GM23338 (cell line): Measurements from ENCODE around the gene KTI12. TPM values are rescaled to one million over a fixed set of nuclear protein-coding genes. Genes with fewer than 3 reads are reported as not detected.

ENCODE experiments used
- ATAC-seq: fragments of 200-7000 bp; cut with Tn5 transposase; 3 replicates; pipeline ENCODE4 v1.9.1; 2020
- DNase-seq: peaks from one replicate; pipeline ENCODE4 v3.0.0-alpha.2; 2015; ENCODE audit warnings: low spot score
- H2AFZ ChIP-seq: fragments of 200-600 bp; sonication (generic); 2 replicates; pipeline ENCODE4 v1.8.0; 2016; ENCODE audit warnings: antibody characterized with exemption, mild to moderate bottlenecking, moderate library complexity
- H3F3A ChIP-seq: fragments of 200-600 bp; sonication (generic); replicated peaks from 2 replicates; pipeline ENCODE4 v1.8.0; 2017; ENCODE audit warnings: antibody characterized with exemption, mixed run types, low read depth
- H3K27ac ChIP-seq: fragments of 200-600 bp; sonication (generic); 2 replicates; pipeline ENCODE4 v1.6.1; 2016; ENCODE audit warnings: low read depth
- H3K27me3 ChIP-seq: fragments of 200-600 bp; sonication (generic); 2 replicates; pipeline ENCODE4 v1.8.0; 2016; ENCODE audit warnings: mild to moderate bottlenecking, mixed run types, moderate library complexity; ENCODE audit not compliant: insufficient read depth
- H3K36me3 ChIP-seq: fragments of 200-600 bp; sonication (generic); 2 replicates; pipeline ENCODE4 v1.8.0; 2016; ENCODE audit warnings: mild to moderate bottlenecking; ENCODE audit not compliant: insufficient read depth
- H3K4me1 ChIP-seq: fragments of 200-600 bp; sonication (generic); 2 replicates; pipeline ENCODE4 v1.8.0; 2016; ENCODE audit warnings: mild to moderate bottlenecking, moderate library complexity; ENCODE audit not compliant: insufficient read depth
- H3K4me2 ChIP-seq: fragments of 200-600 bp; sonication (generic); 2 replicates; pipeline ENCODE4 v1.7.1; 2017; ENCODE audit warnings: mixed run types
- H3K4me3 ChIP-seq: fragments of 200-600 bp; sonication (generic); 2 replicates; pipeline ENCODE4 v1.6.1; 2016; ENCODE audit warnings: mixed run types
- H3K79me2 ChIP-seq: fragments of 200-600 bp; sonication (generic); replicated peaks from 2 replicates; pipeline ENCODE4 v1.8.0; 2017; ENCODE audit warnings: mild to moderate bottlenecking; ENCODE audit not compliant: insufficient read depth
- H3K9me2 ChIP-seq: fragments of 200-600 bp; sonication (generic); 2 replicates; pipeline ENCODE4 v1.8.0; 2017; ENCODE audit not compliant: insufficient read depth
- H4K20me1 ChIP-seq: fragments of 200-600 bp; sonication (generic); replicated peaks from 2 replicates; pipeline ENCODE4 v1.8.0; 2017; ENCODE audit warnings: mild to moderate bottlenecking; ENCODE audit not compliant: insufficient read depth
- H3K27ac Mint-ChIP-seq: 2 replicates; pipeline ENCODE4 v1.8.0; 2020; ENCODE audit warnings: inconsistent platforms, mild to moderate bottlenecking, moderate library complexity, mixed read lengths
- H3K27me3 Mint-ChIP-seq: 3 replicates; pipeline ENCODE4 v1.8.0; 2022; ENCODE audit warnings: low read depth, mild to moderate bottlenecking, moderate library complexity, mixed read lengths, inconsistent platforms; ENCODE audit not compliant: insufficient read depth, poor library complexity
- H3K36me3 Mint-ChIP-seq: 3 replicates; pipeline ENCODE4 v1.8.0; 2021; ENCODE audit warnings: low read depth, mild to moderate bottlenecking, inconsistent platforms, moderate library complexity, mixed read lengths
- H3K4me1 Mint-ChIP-seq: 3 replicates; pipeline ENCODE4 v1.8.0; 2020; ENCODE audit warnings: mild to moderate bottlenecking, inconsistent platforms, mixed read lengths
- H3K4me3 Mint-ChIP-seq: 3 replicates; pipeline ENCODE4 v1.8.0; 2021; ENCODE audit warnings: moderate library complexity, mild to moderate bottlenecking, inconsistent platforms, mixed read lengths
- H3K9me3 Mint-ChIP-seq: 3 replicates; pipeline ENCODE4 v1.8.0; 2020; ENCODE audit warnings: moderate library complexity, mild to moderate bottlenecking, inconsistent platforms, mixed read lengths
- CREB1 ChIP-seq: fragments of 250-450 bp; sonication (Bioruptor Pico); IDR thresholded peaks from 2 replicates; pipeline ENCODE4 v1.5.0; 2020; ENCODE audit warnings: low read depth, mild to moderate bottlenecking, moderate library complexity
- EZH2phosphoT487 ChIP-seq: fragments of 200-600 bp; sonication (generic); IDR thresholded peaks from one replicate; pipeline ENCODE4 v1.8.1; 2018; ENCODE audit warnings: antibody characterized with exemption; ENCODE audit not compliant: unreplicated experiment
- NANOG ChIP-seq: IDR thresholded peaks from 2 replicates; pipeline ENCODE4 v1.6.1; 2016; ENCODE audit warnings: antibody characterized with exemption, borderline replicate concordance
- POLR2AphosphoS5 ChIP-seq: IDR thresholded peaks from 2 replicates; pipeline ENCODE4 v1.6.1; 2016; ENCODE audit warnings: antibody characterized with exemption, low read depth
- STAT1 ChIP-seq: IDR thresholded peaks from one replicate; pipeline ENCODE4 v1.6.1; 2016; ENCODE audit warnings: antibody characterized with exemption; ENCODE audit not compliant: unreplicated experiment
- ZNF114 ChIP-seq: fragments of 250-450 bp; sonication (Bioruptor Pico); IDR thresholded peaks from 2 replicates; pipeline ENCODE4 v1.5.0; 2020; ENCODE audit warnings: mild to moderate bottlenecking, moderate library complexity
- ZNF331 ChIP-seq: fragments of 250-450 bp; sonication (Bioruptor Pico); IDR thresholded peaks from 2 replicates; pipeline ENCODE4 v1.5.0; 2020; ENCODE audit warnings: low read depth, mild to moderate bottlenecking, moderate library complexity
- polyA plus RNA-seq: library from polyadenylated mRNA; unstranded; fragments of >200 nt; fragmentation: Nextera tagmentation; extraction: Ambion mirVana; gene quantifications from 2 replicates; pipeline ENCODE4 v1.2.1, GENCODE V29; 2016
- total RNA-seq: library from RNA; depleted of rRNA; stranded (reverse); fragments of >200 nt; shearing (Covaris generic); gene quantifications from 2 replicates; pipeline ENCODE4 v1.2.3, GENCODE V29; 2014
- TF ChIP-seq, protein P1 (sequence below): fragments of 250-450 bp; sonication (Bioruptor Pico); IDR thresholded peaks from 2 replicates; pipeline ENCODE4 v1.5.0; 2020; ENCODE audit warnings: mild to moderate bottlenecking, moderate library complexity

Gene KTI12
- total and polyA plus RNA-seq, 2 experiments from 2014 or later = 8.7 to 13.0 TPM

DNA sequence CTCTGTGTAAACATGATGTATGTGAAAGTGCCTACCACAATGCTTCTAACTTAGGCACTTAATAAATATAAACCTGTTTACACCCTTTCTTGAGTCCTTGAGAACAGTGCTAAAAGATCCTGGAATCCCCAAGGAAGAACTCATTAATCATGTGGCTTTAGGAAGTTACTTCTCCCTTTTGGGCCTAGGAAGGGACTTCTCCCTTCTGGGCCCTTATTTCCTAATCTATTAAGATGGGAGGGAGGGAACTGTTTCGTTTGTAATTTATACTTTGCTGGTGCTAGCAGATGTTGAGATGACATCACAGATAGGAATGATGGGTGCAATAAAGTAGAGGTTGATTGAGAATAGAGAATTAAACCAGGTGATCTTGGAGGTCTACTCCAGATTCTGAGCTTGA, 23.6 kb upstream of the KTI12 start (continued):
- TF ChIP-seq, protein P1, sequence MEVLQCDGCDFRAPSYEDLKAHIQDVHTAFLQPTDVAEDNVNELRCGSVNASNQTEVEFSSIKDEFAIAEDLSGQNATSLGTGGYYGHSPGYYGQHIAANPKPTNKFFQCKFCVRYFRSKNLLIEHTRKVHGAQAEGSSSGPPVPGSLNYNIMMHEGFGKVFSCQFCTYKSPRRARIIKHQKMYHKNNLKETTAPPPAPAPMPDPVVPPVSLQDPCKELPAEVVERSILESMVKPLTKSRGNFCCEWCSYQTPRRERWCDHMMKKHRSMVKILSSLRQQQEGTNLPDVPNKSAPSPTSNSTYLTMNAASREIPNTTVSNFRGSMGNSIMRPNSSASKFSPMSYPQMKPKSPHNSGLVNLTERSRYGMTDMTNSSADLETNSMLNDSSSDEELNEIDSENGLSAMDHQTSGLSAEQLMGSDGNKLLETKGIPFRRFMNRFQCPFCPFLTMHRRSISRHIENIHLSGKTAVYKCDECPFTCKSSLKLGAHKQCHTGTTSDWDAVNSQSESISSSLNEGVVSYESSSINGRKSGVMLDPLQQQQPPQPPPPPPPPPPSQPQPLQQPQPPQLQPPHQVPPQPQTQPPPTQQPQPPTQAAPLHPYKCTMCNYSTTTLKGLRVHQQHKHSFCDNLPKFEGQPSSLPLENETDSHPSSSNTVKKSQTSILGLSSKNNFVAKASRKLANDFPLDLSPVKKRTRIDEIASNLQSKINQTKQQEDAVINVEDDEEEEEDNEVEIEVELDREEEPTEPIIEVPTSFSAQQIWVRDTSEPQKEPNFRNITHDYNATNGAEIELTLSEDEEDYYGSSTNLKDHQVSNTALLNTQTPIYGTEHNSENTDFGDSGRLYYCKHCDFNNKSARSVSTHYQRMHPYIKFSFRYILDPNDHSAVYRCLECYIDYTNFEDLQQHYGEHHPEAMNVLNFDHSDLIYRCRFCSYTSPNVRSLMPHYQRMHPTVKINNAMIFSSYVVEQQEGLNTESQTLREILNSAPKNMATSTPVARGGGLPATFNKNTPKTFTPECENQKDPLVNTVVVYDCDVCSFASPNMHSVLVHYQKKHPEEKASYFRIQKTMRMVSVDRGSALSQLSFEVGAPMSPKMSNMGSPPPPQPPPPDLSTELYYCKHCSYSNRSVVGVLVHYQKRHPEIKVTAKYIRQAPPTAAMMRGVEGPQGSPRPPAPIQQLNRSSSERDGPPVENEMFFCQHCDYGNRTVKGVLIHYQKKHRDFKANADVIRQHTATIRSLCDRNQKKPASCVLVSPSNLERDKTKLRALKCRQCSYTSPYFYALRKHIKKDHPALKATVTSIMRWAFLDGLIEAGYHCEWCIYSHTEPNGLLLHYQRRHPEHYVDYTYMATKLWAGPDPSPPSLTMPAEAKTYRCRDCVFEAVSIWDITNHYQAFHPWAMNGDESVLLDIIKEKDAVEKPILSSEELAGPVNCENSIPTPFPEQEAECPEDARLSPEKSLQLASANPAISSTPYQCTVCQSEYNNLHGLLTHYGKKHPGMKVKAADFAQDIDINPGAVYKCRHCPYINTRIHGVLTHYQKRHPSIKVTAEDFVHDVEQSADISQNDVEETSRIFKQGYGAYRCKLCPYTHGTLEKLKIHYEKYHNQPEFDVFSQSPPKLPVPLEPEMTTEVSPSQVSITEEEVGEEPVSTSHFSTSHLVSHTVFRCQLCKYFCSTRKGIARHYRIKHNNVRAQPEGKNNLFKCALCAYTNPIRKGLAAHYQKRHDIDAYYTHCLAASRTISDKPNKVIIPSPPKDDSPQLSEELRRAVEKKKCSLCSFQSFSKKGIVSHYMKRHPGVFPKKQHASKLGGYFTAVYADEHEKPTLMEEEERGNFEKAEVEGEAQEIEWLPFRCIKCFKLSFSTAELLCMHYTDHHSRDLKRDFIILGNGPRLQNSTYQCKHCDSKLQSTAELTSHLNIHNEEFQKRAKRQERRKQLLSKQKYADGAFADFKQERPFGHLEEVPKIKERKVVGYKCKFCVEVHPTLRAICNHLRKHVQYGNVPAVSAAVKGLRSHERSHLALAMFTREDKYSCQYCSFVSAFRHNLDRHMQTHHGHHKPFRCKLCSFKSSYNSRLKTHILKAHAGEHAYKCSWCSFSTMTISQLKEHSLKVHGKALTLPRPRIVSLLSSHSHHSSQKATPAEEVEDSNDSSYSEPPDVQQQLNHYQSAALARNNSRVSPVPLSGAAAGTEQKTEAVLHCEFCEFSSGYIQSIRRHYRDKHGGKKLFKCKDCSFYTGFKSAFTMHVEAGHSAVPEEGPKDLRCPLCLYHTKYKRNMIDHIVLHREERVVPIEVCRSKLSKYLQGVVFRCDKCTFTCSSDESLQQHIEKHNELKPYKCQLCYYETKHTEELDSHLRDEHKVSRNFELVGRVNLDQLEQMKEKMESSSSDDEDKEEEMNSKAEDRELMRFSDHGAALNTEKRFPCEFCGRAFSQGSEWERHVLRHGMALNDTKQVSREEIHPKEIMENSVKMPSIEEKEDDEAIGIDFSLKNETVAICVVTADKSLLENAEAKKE (CRISPR knock-in tag) = no peak

DNA sequence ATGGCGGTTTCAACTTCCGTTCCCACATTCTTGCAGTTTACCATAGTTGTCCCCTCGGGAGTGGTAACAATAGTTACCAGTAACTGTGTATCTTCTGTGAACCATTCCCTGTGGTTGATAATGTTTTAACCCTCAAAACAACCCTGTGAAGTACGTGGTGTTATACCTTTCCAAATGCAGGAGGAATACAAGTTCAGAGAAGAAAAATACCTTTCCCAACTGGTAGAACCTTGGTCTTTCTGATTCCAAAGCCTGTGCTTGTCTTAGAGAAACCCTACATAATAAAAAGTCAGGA, 23.3 kb upstream of the KTI12 start:
- Histone ChIP-seq H3K27me3 (no peaks in the 10 kb centered on the region), H4K20me1 (peaks cover 14% of the 10 kb centered on the region; the same call in 1 of the 2 replicates), H2AFZ (no peak overlapping the region), H3K4me3 (peak overlapping the region; percentile 83), H3K9me2 (no peaks in the 10 kb centered on the region), H3K27ac (peak overlapping the region; percentile 95), H3F3A (no peaks in the 10 kb centered on the region; the same call in 1 of the 2 replicates), H3K4me2 (peak overlapping the region; percentile 92), H3K79me2 (peaks cover 81% of the 10 kb centered on the region), H3K36me3 (peaks cover 18% of the 10 kb centered on the region), H3K4me1 (peaks cover 20% of the 10 kb centered on the region)
- no peak for DNase-seq
- Mint-ChIP-seq H3K36me3 (peaks cover 49% of the 10 kb centered on the region), H3K4me1 (peaks cover 24% of the 10 kb centered on the region), H3K27ac (peak overlapping the region; percentile 98), H3K27me3 (peaks cover 9% of the 10 kb centered on the region), H3K4me3 (peak overlapping the region; percentile 98), H3K9me3 (no peaks in the 10 kb centered on the region)
- no peak for ATAC-seq
- no peak for TF ChIP-seq STAT1
- TF ChIP-seq ZNF114 = no peak
- TF ChIP-seq, protein P1 (CRISPR knock-in tag) = no peak
- TF ChIP-seq EZH2phosphoT487 = no peak
- no peak for TF ChIP-seq NANOG
- TF ChIP-seq CREB1 = no peak
- TF ChIP-seq ZNF331 (CRISPR knock-in tag) = no peak
- no peak for TF ChIP-seq POLR2AphosphoS5
